HepG2 (cell line): ENCODE measurements around the gene BAIAP2L1. TPM values are rescaled to one million over a fixed set of nuclear protein-coding genes. Genes with fewer than 3 reads are reported as not detected.

Source experiments
- ATAC-seq: fragments of 200-7000 bp; cut with Tn5 transposase; 3 replicates; pipeline ENCODE4 v1.9.1; 2020; ENCODE audit warnings: mild to moderate bottlenecking, moderate library complexity
- BruUV-seq: library from RNA; stranded (reverse); fragments of 400-500 nt; replicated peaks from 2 replicates; lab custom pipeline; 2021; lab: Mats Ljungman, UMichigan
- CTCF ChIA-PET: fragments of 300-600 bp; formaldehyde crosslinking; extraction: SDS; loops from one replicate; lab custom pipeline; 2021; ENCODE audit warnings: low total read pairs, inconsistent platforms, low intra/inter-chr PET ratio; lab: Yijun Ruan, JAX
- POLR2A ChIA-PET: fragments of 350-600 bp; sonication (Branson Sonifier 250); formaldehyde crosslinking; loops from one replicate; lab custom pipeline; 2020; ENCODE audit warnings: antibody characterized with exemption, inconsistent platforms; lab: Yijun Ruan, JAX
- DNase-seq: peaks from one replicate; pipeline ENCODE4 v3.0.0-alpha.2; 2015; ENCODE audit warnings: low spot score
- FAIRE-seq: peaks from 3 replicates; lab custom pipeline; 2011; peaks lifted over from hg19 to GRCh38; lab: Jason Lieb, UNC
- H2AFZ ChIP-seq: one replicate; pipeline ENCODE4 v1.6.1; 2011; ENCODE audit warnings: low read length, inconsistent platforms
- H3K27ac ChIP-seq: fragments of 300-600 bp; 3 replicates; pipeline ENCODE4 v1.8.0; 2011; ENCODE audit warnings: mixed run types, mild to moderate bottlenecking, mixed read lengths, low read length, inconsistent platforms; ENCODE audit not compliant: insufficient read depth; ENCODE audit errors: extremely low read length
- H3K27me3 ChIP-seq, 2 experiments: fragments of 200-600 bp in 1 of 2; 2 replicates in 1 of 2; 3 replicates in 1 of 2; pipeline versions ENCODE4 v1.6.0 to v1.8.0; 2011; ENCODE audit warnings: low read length in 2 of 2, mild to moderate bottlenecking in 2 of 2, moderate library complexity in 2 of 2, inconsistent platforms in 1 of 2; ENCODE audit not compliant: insufficient read depth in 2 of 2, control insufficient read depth in 1 of 2
- H3K36me3 ChIP-seq, 2 experiments: fragments of 200-600 bp in 1 of 2; replicated peaks in 1 of 2; 2 replicates in 1 of 2; 3 replicates in 1 of 2; pipeline versions ENCODE4 v1.5.1 to v1.8.0; 2011; ENCODE audit warnings: low read length in 2 of 2, inconsistent platforms in 1 of 2; ENCODE audit not compliant: insufficient read depth in 2 of 2, control insufficient read depth in 1 of 2
- H3K4me1 ChIP-seq: 2 replicates; pipeline ENCODE4 v1.5.1; 2012; ENCODE audit warnings: low read length, inconsistent platforms; ENCODE audit not compliant: insufficient read depth
- H3K4me2 ChIP-seq: 2 replicates; pipeline ENCODE4 v1.6.0; 2011; ENCODE audit warnings: low read depth, low read length, inconsistent platforms
- H3K4me3 ChIP-seq, 3 experiments: fragments of 200-600 bp in 1 of 3; sonication (generic), shearing (Covaris generic) in 1 of 3; replicated peaks in 1 of 3; 2 replicates each; pipeline ENCODE4 v1.5.1; 2011 to 2016; ENCODE audit warnings: low read length in 3 of 3, inconsistent platforms in 2 of 3, low read depth in 2 of 3, mild to moderate bottlenecking in 2 of 3, control low read depth in 1 of 3, mixed read lengths in 1 of 3; ENCODE audit not compliant: insufficient read depth in 1 of 3
- H3K79me2 ChIP-seq: one replicate; pipeline ENCODE4 v1.6.1; 2011; ENCODE audit warnings: low read length, inconsistent platforms; ENCODE audit not compliant: insufficient read depth
- H3K9ac ChIP-seq: 2 replicates; pipeline ENCODE4 v1.6.0; 2011; ENCODE audit warnings: mild to moderate bottlenecking, low read depth, low read length, inconsistent platforms; ENCODE audit not compliant: insufficient read depth
- H3K9me3 ChIP-seq: 2 replicates; pipeline ENCODE4 v1.5.1; 2012; ENCODE audit warnings: mild to moderate bottlenecking, low read length
- H4K20me1 ChIP-seq: 2 replicates; pipeline ENCODE4 v1.6.0; 2011; ENCODE audit warnings: inconsistent platforms, mild to moderate bottlenecking, low read length, moderate library complexity; ENCODE audit not compliant: insufficient read depth
- ARNT2 ChIP-seq: sonication (generic); formaldehyde crosslinking; IDR thresholded peaks from 2 replicates; pipeline ENCODE4 v1.8.0; 2022; ENCODE audit warnings: mild to moderate bottlenecking, low read depth, missing genetic modification reagents, moderate library complexity
- ELK4 ChIP-seq: sonication (generic); formaldehyde crosslinking; IDR thresholded peaks from 2 replicates; pipeline ENCODE4 v1.9.0; 2021; ENCODE audit warnings: missing genetic modification reagents, borderline replicate concordance
- FIP1L1 ChIP-seq: fragments of 200-400 bp; formaldehyde crosslinking; IDR thresholded peaks from 2 replicates; pipeline ENCODE4 v1.6.1; 2018; ENCODE audit warnings: low read depth, mild to moderate bottlenecking, low read length, moderate library complexity, borderline replicate concordance; ENCODE audit not compliant: insufficient read depth
- MAZ ChIP-seq, 2 experiments: sonication (generic) in 1 of 2; formaldehyde crosslinking in 1 of 2; IDR thresholded peaks; 2 replicates each; pipeline versions ENCODE4 v1.5.0 to v1.6.1; 2012 to 2020; ENCODE audit warnings: low read depth in 2 of 2, mild to moderate bottlenecking in 2 of 2, borderline replicate concordance in 1 of 2, improper control_type of control experiment in 1 of 2, low read length in 1 of 2, missing genetic modification reagents in 1 of 2, moderate library complexity in 1 of 2
- POLR2AphosphoS5 ChIP-seq: IDR thresholded peaks from 2 replicates; pipeline ENCODE4 v1.6.1; 2012; ENCODE audit warnings: low read depth, low read length
- ZNF382 ChIP-seq: sonication (generic); formaldehyde crosslinking; IDR thresholded peaks from 2 replicates; pipeline ENCODE4 v1.5.0; 2020; ENCODE audit warnings: missing genetic modification reagents, mild to moderate bottlenecking, borderline replicate concordance
- ZNF7 ChIP-seq: IDR thresholded peaks from 2 replicates; pipeline ENCODE4 v1.6.1; 2016; ENCODE audit warnings: missing biosample characterization, missing genetic modification reagents
- WGBS: methylation state at CpG from one replicate; pipeline ENCODE4 v1.1.6; 2017; ENCODE audit warnings: low lambda C conversion rate; 5-methylcytosine and 5-hydroxymethylcytosine counted together
- in situ Hi-C: cut with HindIII; loops from 2 replicates; pipeline ENCODE4 v1.10.0; 2017; ENCODE audit warnings: low pct_unique_long_range_greater_than_20kb; ENCODE audit not compliant: extremely low pct_ligation_motif_present
- intact Hi-C: fragments of 100-400 bp; cut with micrococcal nuclease; formaldehyde crosslinking; loops from one replicate; pipeline ENCODE4 v1.10.0; 2022; ENCODE audit not compliant: unreplicated experiment
- polyA plus RNA-seq, 8 experiments: library from polyadenylated mRNA; depleted of rRNA in 3 of 8; stranded (reverse) in 7 of 8; unstranded in 1 of 8; fragments of >200 nt; fragmentation: Illumina TruSeq in 4 of 8; extraction: Trizol in 4 of 8; gene quantifications; 2 replicates each; pipeline versions ENCODE4 v1.2.1 to v1.2.3, GENCODE V29; 2011 to 2016; ENCODE audit warnings: low read depth in 4 of 8, missing spikeins in 1 of 8, mixed read lengths in 1 of 8; ENCODE audit not compliant: insufficient read depth in 1 of 8
- total RNA-seq, 5 experiments: library from RNA; depleted of rRNA; stranded (reverse); fragments of >200 nt; fragmentation: Illumina TruSeq; extraction: Trizol; gene quantifications; 2 replicates each; pipeline ENCODE4 v1.2.3, GENCODE V29; 2016; ENCODE audit warnings: low read depth in 1 of 5
- TF ChIP-seq, protein P1 (sequence below): sonication (generic); formaldehyde crosslinking; IDR thresholded peaks from 2 replicates; pipeline ENCODE4 v1.9.0; 2021; ENCODE audit warnings: missing genetic modification reagents, borderline replicate concordance
- TF ChIP-seq, protein P2 (sequence below): sonication (generic); formaldehyde crosslinking; IDR thresholded peaks from 2 replicates; pipeline ENCODE4 v1.4.0; 2020; ENCODE audit warnings: missing genetic modification reagents

BAIAP2L1 gene
- total and polyA plus RNA-seq, 2 of the 13 experiments (the other 11 are each of a cell fraction or from before 2014, with no cell fraction given): 13.0 to 21.5 TPM

DNA sequence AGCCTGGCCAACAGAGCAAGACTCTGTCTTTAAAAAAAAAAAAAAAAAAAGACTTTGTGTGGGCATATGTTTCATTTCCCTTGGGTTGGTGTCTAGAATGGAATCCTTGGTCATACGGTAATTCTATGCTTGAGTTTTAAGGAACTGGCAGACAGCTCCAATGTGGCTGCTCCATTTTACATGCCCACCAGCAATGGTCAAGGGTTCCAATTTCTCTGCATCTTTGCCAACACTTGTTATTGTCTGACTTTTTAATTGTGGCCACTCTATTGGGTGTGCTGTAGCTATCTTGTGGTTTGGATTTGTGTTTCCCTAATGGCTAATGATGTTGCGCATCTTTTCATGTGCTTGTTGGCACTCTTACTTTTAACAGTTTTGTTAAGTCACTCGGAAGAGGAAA lies 61.8 kb downstream of the BAIAP2L1 start:
- 98% methylated on average over 3 of the region's 3 CpGs for WGBS
- TF ChIP-seq ZNF7 (CRISPR knock-in tag): peak; percentile 73
- TF ChIP-seq ZNF382: no peak
- intact Hi-C loops (loop anchor here (5.0 kb wide), 1 partner anchor 1188 kb away; no protein-coding TSS in a partner anchor), in situ Hi-C loops (no loop called here)
- Histone ChIP-seq H3K27ac (no peak overlapping the region), H3K9me3 (no peaks in the 10 kb centered on the region), H3K36me3 (peaks cover 0 to 3% of the 10 kb centered on the region in 2 experiments; a peak in 1 of 5 replicates), H3K27me3 (no peaks in the 10 kb centered on the region), H3K9ac (no peak overlapping the region), H3K79me2 (no peaks in the 10 kb centered on the region), H2AFZ (no peak overlapping the region), H3K4me2 (no peak overlapping the region), H3K4me1 (no peaks in the 10 kb centered on the region), H3K4me3 (no peak overlapping the region), H4K20me1 (no peaks in the 10 kb centered on the region)
- FAIRE-seq (no peak), ATAC-seq (no peak), DNase-seq (no peak)
- ChIA-PET CTCF (no interaction called here), POLR2A (no interaction called here)
- BruUV-seq: no TSS peak

- H3K9me3 ChIP-seq: no peaks in the 10 kb centered on the region
- DNase-seq (no peak), FAIRE-seq (no peak), ATAC-seq (no peak)
- ChIA-PET CTCF (no interaction called here), POLR2A (no interaction called here)
- no peaks in the 10 kb centered on the region for H3K27me3 ChIP-seq
- H3K4me2 ChIP-seq: no peak overlapping the region
- intact Hi-C loops: loop anchor here (5.0 kb wide), 1 partner anchor 1189 kb away; no protein-coding TSS in a partner anchor
- no peak overlapping the region for H3K27ac ChIP-seq
- H3K36me3 ChIP-seq: peaks cover 0 to 3% of the 10 kb centered on the region in 2 experiments; a peak in 1 of 5 replicates
- in situ Hi-C loops: no loop called here
- no TSS peak for BruUV-seq
- H3K4me3 ChIP-seq: no peak overlapping the region
- H4K20me1 ChIP-seq: no peaks in the 10 kb centered on the region
- no peaks in the 10 kb centered on the region for H3K4me1 ChIP-seq
- no peaks in the 10 kb centered on the region for H3K79me2 ChIP-seq
- 96% methylated on average over 6 of the region's 6 CpGs for WGBS
- H2AFZ ChIP-seq: no peak overlapping the region
- H3K9ac ChIP-seq: no peak overlapping the region
- TF ChIP-seq ARNT2 (CRISPR knock-in tag) (no peak), ELK4 (CRISPR knock-in tag) (no peak), POLR2AphosphoS5 (no peak), MAZ (IDR thresholded peaks at IDR 0.05; ENCODE audit: borderline replicate concordance, low read depth, low read length) (no peak), MAZ (CRISPR knock-in tag; IDR thresholded peaks at IDR 0.05; ENCODE audit: low read depth) (no peak), FIP1L1 (no peak)
- TF ChIP-seq, protein P1, sequence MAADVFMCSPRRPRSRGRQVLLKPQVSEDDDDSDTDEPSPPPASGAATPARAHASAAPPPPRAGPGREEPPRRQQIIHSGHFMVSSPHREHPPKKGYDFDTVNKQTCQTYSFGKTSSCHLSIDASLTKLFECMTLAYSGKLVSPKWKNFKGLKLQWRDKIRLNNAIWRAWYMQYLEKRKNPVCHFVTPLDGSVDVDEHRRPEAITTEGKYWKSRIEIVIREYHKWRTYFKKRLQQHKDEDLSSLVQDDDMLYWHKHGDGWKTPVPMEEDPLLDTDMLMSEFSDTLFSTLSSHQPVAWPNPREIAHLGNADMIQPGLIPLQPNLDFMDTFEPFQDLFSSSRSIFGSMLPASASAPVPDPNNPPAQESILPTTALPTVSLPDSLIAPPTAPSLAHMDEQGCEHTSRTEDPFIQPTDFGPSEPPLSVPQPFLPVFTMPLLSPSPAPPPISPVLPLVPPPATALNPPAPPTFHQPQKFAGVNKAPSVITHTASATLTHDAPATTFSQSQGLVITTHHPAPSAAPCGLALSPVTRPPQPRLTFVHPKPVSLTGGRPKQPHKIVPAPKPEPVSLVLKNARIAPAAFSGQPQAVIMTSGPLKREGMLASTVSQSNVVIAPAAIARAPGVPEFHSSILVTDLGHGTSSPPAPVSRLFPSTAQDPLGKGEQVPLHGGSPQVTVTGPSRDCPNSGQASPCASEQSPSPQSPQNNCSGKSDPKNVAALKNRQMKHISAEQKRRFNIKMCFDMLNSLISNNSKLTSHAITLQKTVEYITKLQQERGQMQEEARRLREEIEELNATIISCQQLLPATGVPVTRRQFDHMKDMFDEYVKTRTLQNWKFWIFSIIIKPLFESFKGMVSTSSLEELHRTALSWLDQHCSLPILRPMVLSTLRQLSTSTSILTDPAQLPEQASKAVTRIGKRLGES (CRISPR knock-in tag): no peak
- TF ChIP-seq, protein P2, sequence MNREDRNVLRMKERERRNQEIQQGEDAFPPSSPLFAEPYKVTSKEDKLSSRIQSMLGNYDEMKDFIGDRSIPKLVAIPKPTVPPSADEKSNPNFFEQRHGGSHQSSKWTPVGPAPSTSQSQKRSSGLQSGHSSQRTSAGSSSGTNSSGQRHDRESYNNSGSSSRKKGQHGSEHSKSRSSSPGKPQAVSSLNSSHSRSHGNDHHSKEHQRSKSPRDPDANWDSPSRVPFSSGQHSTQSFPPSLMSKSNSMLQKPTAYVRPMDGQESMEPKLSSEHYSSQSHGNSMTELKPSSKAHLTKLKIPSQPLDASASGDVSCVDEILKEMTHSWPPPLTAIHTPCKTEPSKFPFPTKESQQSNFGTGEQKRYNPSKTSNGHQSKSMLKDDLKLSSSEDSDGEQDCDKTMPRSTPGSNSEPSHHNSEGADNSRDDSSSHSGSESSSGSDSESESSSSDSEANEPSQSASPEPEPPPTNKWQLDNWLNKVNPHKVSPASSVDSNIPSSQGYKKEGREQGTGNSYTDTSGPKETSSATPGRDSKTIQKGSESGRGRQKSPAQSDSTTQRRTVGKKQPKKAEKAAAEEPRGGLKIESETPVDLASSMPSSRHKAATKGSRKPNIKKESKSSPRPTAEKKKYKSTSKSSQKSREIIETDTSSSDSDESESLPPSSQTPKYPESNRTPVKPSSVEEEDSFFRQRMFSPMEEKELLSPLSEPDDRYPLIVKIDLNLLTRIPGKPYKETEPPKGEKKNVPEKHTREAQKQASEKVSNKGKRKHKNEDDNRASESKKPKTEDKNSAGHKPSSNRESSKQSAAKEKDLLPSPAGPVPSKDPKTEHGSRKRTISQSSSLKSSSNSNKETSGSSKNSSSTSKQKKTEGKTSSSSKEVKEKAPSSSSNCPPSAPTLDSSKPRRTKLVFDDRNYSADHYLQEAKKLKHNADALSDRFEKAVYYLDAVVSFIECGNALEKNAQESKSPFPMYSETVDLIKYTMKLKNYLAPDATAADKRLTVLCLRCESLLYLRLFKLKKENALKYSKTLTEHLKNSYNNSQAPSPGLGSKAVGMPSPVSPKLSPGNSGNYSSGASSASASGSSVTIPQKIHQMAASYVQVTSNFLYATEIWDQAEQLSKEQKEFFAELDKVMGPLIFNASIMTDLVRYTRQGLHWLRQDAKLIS (CRISPR knock-in tag): no peak
Measured at GRCh38 chr7:98338441-98338840, 62.4 kb downstream of the BAIAP2L1 start.
